Measurements from ENCODE around the gene PEX26.
A peak's percentile ranks its signal among the peaks of the same experiment; 100 is the strongest.
"Not testable (repeated sequence)": the region's sequence is repeated elsewhere in the genome, so short reads cannot be mapped to it uniquely, and the experiment has no call there.

Gene PEX26

GRCh38 chr22:18121954-18122554 lies 44.3 kb downstream of the PEX26 start:
- DNase-seq: no peak

GRCh38 chr22:18123476-18124025 lies 45.8 kb downstream of the PEX26 start:
- not testable (repeated sequence) for DNase-seq

GRCh38 chr22:18126606-18127005 lies 48.8 kb downstream of the PEX26 start:
- DNase-seq: no peak

GRCh38 chr22:18130018-18130417 lies 52.2 kb downstream of the PEX26 start:
- DNase-seq: no peak

- DNase-seq: no peak
Observed at GRCh38 chr22:18130699-18131429, 53.1 kb downstream of the PEX26 start.

GRCh38 chr22:18133452-18133851 lies 55.7 kb downstream of the PEX26 start:
- no peak for DNase-seq

GRCh38 chr22:18136563-18137320 lies 59.0 kb downstream of the PEX26 start:
- DNase-seq: no peak

GRCh38 chr22:18141004-18141403 lies 63.2 kb downstream of the PEX26 start:
- DNase-seq: not testable (repeated sequence)

- DNase-seq: no peak
Observed at GRCh38 chr22:18144105-18144504, 66.3 kb downstream of the PEX26 start.

GRCh38 chr22:18145676-18146388 lies 68.0 kb downstream of the PEX26 start:
- no peak for DNase-seq

GRCh38 chr22:18146389-18146753 lies 68.6 kb downstream of the PEX26 start:
- DNase-seq: no peak

- no peak for DNase-seq
Observed at GRCh38 chr22:18147791-18148190, 70.0 kb downstream of the PEX26 start.

GRCh38 chr22:18148293-18148965 lies 70.6 kb downstream of the PEX26 start:
- no peak for DNase-seq

GRCh38 chr22:18152519-18152918 lies 74.7 kb downstream of the PEX26 start:
- peak; percentile 11 for DNase-seq

GRCh38 chr22:18154821-18155390 lies 77.1 kb downstream of the PEX26 start:
- DNase-seq: no peak
